ENCODE data around the gene PTX4.

PTX4 gene, protein sequence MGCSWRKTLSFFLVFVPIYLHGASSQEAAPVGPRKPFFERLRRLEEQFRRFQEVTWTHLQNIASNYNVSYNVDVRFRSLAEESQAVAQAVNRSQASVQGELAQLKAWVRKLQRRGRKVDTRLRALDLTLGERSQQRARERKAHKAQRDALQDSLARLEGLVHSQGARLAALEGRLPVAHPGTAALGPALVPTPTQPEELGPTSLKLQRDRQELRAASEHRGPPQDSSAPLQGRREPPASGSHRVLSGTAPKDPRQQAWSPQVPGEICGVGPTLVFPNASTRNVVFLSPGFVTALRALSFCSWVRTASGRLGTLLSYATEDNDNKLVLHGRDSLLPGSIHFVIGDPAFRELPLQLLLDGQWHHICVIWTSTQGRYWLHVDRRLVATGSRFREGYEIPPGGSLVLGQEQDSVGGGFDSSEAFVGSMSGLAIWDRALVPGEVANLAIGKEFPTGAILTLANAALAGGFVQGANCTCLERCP

DNA sequence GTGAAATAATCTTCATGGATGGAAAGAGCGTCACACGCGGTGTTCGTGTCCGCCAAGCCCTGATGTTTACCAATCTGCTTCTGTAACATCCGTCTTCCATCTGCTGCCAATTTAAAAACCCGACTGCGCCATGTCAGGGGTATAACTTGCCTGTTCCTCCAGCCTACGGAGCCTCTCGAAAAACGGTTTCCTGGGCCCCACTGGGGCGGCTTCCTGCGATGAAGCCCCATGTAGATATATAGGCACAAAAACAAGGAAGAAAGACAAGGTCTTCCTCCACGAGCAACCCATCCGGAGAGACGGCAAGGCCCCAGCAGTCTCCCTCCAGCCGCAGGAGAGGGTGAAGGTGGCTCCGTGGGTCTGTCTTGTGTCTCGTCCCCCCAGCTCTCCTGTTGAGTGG is at the start of gene PTX4:
TSS of gene PTX4 (minus strand) at position 326 of the 400 bp plus-strand sequence. CDS start at position 291, 35 bp downstream.
- H3K4me3 ChIP-seq (ENCODE audit: control insufficient read depth, low read depth, low read length) = no peak within 1 kb of the TSS
- TF ChIP-seq, protein P1, sequence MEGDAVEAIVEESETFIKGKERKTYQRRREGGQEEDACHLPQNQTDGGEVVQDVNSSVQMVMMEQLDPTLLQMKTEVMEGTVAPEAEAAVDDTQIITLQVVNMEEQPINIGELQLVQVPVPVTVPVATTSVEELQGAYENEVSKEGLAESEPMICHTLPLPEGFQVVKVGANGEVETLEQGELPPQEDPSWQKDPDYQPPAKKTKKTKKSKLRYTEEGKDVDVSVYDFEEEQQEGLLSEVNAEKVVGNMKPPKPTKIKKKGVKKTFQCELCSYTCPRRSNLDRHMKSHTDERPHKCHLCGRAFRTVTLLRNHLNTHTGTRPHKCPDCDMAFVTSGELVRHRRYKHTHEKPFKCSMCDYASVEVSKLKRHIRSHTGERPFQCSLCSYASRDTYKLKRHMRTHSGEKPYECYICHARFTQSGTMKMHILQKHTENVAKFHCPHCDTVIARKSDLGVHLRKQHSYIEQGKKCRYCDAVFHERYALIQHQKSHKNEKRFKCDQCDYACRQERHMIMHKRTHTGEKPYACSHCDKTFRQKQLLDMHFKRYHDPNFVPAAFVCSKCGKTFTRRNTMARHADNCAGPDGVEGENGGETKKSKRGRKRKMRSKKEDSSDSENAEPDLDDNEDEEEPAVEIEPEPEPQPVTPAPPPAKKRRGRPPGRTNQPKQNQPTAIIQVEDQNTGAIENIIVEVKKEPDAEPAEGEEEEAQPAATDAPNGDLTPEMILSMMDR (conservative IDR thresholded peaks at IDR 0.05; ENCODE audit: control insufficient read depth, insufficient read depth, low read depth, low read length) = no peak

DNA sequence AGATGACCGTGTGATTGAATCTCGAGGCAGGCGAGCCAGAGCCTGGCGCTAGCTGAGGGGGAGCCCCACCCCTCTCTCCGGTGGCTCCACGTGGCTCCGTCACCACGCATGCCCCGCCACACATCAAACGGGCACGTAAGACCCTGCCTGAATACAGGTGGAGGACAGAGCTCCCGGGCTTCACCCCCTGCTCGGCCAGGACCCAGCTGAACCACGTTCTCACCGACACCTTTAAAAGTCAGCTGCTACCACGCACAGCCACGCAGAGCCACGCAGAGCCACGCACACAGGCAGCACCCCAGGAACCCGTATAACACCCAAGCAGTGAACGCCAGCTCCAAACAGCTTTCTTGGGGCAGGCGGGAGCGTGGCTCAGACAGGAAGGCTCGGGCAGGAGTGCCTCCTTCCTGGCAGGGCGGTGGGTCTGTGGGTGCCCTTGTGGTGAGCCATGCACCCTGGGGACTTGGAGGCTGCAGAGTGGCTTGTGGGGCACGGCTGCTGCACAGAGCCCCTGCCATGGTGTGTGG is 49.1 kb upstream of the PTX4 start:
- DNase-seq (ENCODE audit: low read depth) = no peak
- TF ChIP-seq, protein P1 (conservative IDR thresholded peaks at IDR 0.05; ENCODE audit: control insufficient read depth, insufficient read depth, low read depth, low read length) = no peak
- no peak overlapping the region for H3K4me3 ChIP-seq (ENCODE audit: control insufficient read depth, low read depth, low read length)

More for the DNA sequence above, at the start of gene PTX4:
- no peak for DNase-seq (ENCODE audit: low read depth)

DNA sequence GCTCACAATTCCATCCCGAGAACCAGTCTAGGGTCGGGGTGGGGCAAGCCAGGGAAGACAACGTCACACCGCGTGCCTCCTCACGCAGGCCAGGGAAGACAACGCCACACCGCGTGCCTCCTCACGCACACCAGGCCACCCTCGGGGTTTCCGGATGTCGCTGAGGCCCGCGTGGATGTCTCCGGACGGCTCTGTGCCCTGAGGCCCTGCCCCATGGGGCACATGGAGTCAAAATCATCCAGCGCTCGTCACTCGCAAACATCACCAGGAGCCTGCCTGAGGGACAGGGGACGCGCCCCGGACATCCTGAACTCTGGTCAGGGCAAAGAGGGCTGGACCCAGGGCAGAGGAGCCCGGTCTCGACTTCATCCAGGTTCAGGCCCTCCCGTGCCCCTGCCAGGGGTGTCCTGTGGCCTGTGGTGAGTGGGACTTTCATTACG is 48.4 kb upstream of the PTX4 start:
- no peak overlapping the region for H3K4me3 ChIP-seq (ENCODE audit: control insufficient read depth, low read depth, low read length)
- TF ChIP-seq, protein P1 (conservative IDR thresholded peaks at IDR 0.05; ENCODE audit: control insufficient read depth, insufficient read depth, low read depth, low read length) = no peak
- no peak for DNase-seq (ENCODE audit: low read depth)

DNA sequence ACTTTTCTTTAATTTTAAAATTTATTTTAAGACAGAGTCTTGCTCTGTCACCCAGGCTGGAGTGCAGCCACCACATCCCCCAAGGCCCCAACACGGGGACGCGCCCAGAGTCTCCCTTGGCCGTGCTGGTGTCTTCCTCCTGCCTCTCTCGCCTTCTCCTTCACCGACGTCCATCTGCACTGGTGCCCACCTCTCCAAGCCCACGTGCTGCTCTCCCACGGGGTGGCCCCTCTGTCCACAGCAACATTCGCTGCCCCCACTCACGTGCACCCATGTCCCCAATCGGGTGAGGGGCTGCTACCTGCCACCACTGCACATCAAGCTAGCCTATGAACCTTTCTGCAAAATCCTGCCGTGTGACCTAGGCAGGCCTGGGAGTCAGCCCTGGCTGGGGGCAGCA is 47.9 kb upstream of the PTX4 start:
- TF ChIP-seq, protein P1 (conservative IDR thresholded peaks at IDR 0.05; ENCODE audit: control insufficient read depth, insufficient read depth, low read depth, low read length) = no peak
- H3K4me3 ChIP-seq (ENCODE audit: control insufficient read depth, low read depth, low read length) = no peak overlapping the region
- DNase-seq (ENCODE audit: low read depth) = no peak

DNA sequence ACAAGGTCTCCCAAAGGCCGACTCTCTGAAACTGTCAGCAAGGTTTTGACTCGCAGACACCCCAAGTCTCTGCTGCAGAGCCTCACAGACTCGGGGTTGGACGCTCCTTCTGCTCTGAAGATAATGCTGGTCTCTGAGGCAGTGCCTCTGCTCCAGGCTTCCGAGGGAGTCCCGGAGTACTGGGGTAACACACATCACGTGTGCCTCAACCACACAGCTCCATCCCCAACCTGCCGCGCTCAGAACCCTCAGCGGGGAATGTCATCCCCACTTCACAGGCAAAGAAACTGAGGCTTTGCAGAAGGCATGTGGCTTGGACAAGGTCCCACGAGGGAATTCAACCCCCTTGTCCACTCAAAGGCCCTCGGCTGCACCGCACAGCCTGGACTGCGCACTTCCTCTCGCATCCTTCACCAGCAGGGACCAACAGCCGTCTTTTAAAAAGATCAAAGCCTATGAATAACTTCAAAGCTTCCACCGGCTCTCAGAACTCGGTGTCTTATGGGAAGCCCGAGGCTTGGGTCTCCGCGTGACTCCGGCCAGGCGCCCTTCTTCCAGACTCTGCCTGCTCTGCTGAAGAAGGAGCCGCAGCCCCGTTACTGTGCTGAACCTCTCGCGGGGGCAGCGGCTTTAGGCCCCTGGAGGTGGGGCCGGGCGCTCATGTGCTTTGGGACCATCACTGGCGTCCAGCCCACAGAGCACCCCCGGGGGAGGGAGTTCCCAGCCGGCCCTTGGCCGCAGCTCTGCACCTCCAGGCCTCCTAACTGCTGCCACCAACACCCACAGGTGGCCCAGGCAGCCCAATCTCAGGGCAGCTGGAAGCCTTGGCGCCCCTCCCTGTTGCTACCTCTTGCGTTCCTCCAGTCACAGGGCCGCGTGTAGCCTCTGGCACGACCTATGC is 46.9 kb upstream of the PTX4 start:
- TF ChIP-seq, protein P1 (conservative IDR thresholded peaks at IDR 0.05; ENCODE audit: control insufficient read depth, insufficient read depth, low read depth, low read length) = no peak
- H3K4me3 ChIP-seq (ENCODE audit: control insufficient read depth, low read depth, low read length) = peak overlapping the region; percentile 62
- DNase-seq (ENCODE audit: low read depth) = peak; percentile 23

All from fibroblast of mammary gland (primary cell).